Measurements from ENCODE around the gene FBXL14.

DNA sequence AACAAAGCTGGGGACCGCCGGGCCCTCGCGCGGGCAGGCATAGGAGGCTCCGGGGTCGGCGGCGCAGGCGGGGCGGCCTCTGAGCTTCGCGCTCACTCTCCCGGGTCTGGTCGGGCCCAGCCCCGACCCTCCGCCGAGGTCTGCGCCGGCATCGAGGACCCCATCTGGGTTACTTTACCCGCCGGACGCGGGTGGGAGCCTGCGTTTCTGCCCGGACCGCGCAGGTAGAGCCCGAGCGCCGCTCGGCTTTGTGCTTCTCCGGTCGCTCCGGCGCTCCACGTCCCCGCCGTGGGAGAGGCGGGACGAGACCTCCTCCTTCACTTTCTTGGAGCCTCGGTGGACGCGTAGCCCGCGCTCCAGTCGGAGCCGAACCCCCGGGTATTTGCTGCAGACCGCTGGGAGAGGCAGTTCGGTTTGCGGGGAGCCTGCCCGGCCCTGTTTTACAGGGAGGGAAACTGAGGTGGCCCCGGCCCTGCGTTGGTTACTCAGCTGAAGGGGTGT, 63.2 kb downstream of the FBXL14 start:
- TF ChIP-seq, protein P1, sequence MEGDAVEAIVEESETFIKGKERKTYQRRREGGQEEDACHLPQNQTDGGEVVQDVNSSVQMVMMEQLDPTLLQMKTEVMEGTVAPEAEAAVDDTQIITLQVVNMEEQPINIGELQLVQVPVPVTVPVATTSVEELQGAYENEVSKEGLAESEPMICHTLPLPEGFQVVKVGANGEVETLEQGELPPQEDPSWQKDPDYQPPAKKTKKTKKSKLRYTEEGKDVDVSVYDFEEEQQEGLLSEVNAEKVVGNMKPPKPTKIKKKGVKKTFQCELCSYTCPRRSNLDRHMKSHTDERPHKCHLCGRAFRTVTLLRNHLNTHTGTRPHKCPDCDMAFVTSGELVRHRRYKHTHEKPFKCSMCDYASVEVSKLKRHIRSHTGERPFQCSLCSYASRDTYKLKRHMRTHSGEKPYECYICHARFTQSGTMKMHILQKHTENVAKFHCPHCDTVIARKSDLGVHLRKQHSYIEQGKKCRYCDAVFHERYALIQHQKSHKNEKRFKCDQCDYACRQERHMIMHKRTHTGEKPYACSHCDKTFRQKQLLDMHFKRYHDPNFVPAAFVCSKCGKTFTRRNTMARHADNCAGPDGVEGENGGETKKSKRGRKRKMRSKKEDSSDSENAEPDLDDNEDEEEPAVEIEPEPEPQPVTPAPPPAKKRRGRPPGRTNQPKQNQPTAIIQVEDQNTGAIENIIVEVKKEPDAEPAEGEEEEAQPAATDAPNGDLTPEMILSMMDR (IDR thresholded peaks at IDR 0.05), result no peak
- no peak for TF ChIP-seq POLR2A (IDR thresholded peaks at IDR 0.05)
- TF ChIP-seq POLR2AphosphoS5 (IDR thresholded peaks at IDR 0.05), result no peak
- TF ChIP-seq EP300 (IDR thresholded peaks at IDR 0.05), result no peak

Data from upper lobe of left lung (tissue), 4 donors.